IPS-NIHi7 (cell line): ENCODE results near the gene INO80B.

Experiments
- DNase-seq: peaks from one replicate; pipeline ENCODE4 v3.0.0; 2012; ENCODE audit warnings: mixed read lengths; ENCODE audit errors: extremely low spot score

INO80B gene

GRCh38 chr2:74502147-74502719, 47.3 kb downstream of the INO80B start:
- no peak for DNase-seq

- DNase-seq = peak; percentile 70
Measured at GRCh38 chr2:74502720-74503505, 48.0 kb downstream of the INO80B start.

GRCh38 chr2:74503506-74504475, 48.9 kb downstream of the INO80B start:
- DNase-seq = no peak

GRCh38 chr2:74504591-74504990, 49.7 kb downstream of the INO80B start:
- no peak for DNase-seq

- DNase-seq = no peak
Measured at GRCh38 chr2:74505448-74506246, 50.8 kb downstream of the INO80B start.

GRCh38 chr2:74507145-74507925, 52.4 kb downstream of the INO80B start, which contains the start of gene PCGF1:
Gene PCGF1 (minus strand): TSS chr2:74507695. CDS start chr2:74507668, 27 bp downstream.
- peak; percentile 96 for DNase-seq
